Choroid plexus epithelial cell (primary cell): ENCODE data around the gene EMC8.

ENCODE experiments used
- DNase-seq: peaks from one replicate; pipeline ENCODE4 v3.0.0-alpha.2; 2010; ENCODE audit warnings: low read depth
- H3K4me3 ChIP-seq: 2 replicates; pipeline ENCODE4 v1.5.1; 2011; ENCODE audit warnings: low read depth, mild to moderate bottlenecking, control low read depth, low read length, moderate library complexity
- CTCF ChIP-seq: conservative IDR thresholded peaks from 2 replicates; pipeline ENCODE4 v1.5.1; 2011; ENCODE audit warnings: low read depth, mild to moderate bottlenecking, control low read depth, inconsistent platforms, low read length, moderate library complexity

The EMC8 gene

GRCh38 chr16:85799497-85800320 is at the start of gene EMC8, which contains the start of gene COX4I1:
TSS of gene EMC8 (minus strand) at chr16:85799544. CDS start at chr16:85799295, 249 bp downstream.
TSS of gene COX4I1 (plus strand) at chr16:85799695. CDS start at chr16:85801206, 1,511 bp downstream.
- H3K4me3 ChIP-seq, result peak within 1 kb of the TSS; percentile 94
- no peak for TF ChIP-seq CTCF
- peak; percentile 94 for DNase-seq

GRCh38 chr16:85848986-85849385 is 49.6 kb upstream of the EMC8 start:
- no peak for TF ChIP-seq CTCF
- DNase-seq, result no peak
- no peak overlapping the region for H3K4me3 ChIP-seq

DNA sequence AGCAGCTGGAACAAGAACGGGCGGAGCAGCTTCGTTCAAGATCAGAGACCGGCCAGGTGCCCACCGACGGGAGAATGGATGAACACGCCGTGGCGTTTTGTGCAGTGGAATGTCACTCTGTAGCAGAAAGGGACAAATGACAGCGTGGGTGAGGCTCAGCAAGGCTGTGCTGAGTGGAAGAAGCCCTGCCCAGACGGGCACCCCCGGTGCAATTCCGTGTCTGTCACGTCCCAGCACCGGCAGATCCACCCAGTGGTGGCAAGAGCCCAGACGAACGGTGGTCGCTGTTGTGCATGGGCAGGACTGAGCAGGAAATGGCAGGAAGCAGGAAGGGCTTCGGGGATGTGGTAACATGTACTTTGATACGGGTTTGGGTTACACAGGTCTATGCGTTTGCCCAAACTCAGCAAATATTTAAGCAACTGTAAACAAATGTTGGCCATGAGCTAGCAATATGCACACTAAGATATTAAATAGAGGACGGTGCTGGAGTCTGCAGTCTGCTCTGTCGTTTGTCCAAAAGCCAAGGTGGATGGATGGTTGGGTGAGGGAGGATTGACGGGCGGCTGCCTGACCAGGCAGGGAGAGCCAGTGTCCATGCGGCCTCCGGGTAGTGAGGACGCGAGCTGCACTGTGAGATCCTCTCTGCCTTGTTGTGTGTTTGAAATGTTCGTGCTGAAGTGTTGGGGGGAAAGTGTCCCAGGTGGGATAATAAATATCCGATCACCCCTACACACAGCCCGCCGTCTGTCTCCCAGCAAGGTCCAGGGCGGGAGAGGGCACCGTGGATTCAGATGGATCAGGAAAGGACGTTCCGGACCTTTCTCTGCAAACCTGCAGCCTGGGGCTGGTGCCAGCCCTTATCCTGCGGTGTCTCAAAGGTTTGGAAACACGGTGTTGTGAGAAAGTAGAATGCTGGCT is 48.6 kb upstream of the EMC8 start:
- no peak for TF ChIP-seq CTCF
- DNase-seq, result no peak
- no peak overlapping the region for H3K4me3 ChIP-seq

GRCh38 chr16:85847036-85847435 is 47.7 kb upstream of the EMC8 start:
- no peak overlapping the region for H3K4me3 ChIP-seq
- DNase-seq, result no peak
- no peak for TF ChIP-seq CTCF

DNA sequence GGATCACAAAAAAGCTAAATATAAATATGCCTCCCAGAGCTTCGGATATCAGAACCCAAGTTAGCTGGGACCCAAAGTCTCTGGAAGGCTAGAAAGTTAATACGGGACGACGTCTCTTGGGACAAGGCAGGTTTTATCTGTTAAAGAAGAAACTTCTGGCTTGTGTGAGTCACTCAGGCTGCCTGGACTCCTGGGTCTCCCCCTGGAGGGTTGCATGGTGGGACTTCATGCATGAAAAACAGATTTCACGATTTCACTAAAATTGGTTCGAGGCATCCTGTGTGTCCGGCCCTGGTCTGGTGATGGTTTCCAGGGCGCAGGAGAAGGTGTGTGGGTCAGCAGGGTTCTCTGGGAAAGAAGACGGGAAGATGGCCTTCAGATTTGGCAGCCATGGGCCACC is 47.1 kb upstream of the EMC8 start:
- DNase-seq, result no peak
- no peak for TF ChIP-seq CTCF
- H3K4me3 ChIP-seq, result no peak overlapping the region

GRCh38 chr16:85845266-85845665 is 45.9 kb upstream of the EMC8 start:
- H3K4me3 ChIP-seq, result no peak overlapping the region
- no peak for DNase-seq
- TF ChIP-seq CTCF, result no peak
